HTR-8/SVneo (cell line): Measurements from ENCODE around the gene LAMP1.
"Not testable (repeated sequence)": the region's sequence is repeated elsewhere in the genome, so short reads cannot be mapped to it uniquely, and the experiment has no call there.

ENCODE experiments used
- DNase-seq: peaks from one replicate; pipeline ENCODE4 v3.0.0; 2011; ENCODE audit warnings: low spot score, mixed read lengths; ENCODE audit not compliant: insufficient read length
- FAIRE-seq: peaks from 2 replicates; lab custom pipeline; 2011; peaks lifted over from hg19 to GRCh38; lab: Jason Lieb, UNC

Gene LAMP1

DNA sequence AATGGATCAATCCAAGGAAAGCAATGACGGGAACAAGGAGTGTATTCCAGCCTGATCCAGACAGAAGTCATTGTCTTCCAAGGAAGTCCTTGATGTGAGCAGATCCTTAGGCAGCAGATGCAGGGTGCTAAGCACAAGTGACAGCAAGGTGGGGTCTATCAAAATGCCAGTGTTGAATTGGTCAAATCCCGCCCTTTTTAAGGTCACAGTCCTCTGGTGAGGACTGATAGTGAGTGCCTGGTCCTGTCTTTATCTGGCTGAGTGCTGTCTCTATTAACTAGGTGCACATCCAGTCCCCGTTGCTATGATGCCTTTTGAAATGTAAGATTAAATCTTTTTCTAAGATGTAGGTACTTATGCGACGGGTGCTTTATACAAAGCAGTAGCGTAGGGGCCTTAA lies 1.3 kb upstream of the LAMP1 start:
- DNase-seq (no peak), FAIRE-seq (no peak)

DNA sequence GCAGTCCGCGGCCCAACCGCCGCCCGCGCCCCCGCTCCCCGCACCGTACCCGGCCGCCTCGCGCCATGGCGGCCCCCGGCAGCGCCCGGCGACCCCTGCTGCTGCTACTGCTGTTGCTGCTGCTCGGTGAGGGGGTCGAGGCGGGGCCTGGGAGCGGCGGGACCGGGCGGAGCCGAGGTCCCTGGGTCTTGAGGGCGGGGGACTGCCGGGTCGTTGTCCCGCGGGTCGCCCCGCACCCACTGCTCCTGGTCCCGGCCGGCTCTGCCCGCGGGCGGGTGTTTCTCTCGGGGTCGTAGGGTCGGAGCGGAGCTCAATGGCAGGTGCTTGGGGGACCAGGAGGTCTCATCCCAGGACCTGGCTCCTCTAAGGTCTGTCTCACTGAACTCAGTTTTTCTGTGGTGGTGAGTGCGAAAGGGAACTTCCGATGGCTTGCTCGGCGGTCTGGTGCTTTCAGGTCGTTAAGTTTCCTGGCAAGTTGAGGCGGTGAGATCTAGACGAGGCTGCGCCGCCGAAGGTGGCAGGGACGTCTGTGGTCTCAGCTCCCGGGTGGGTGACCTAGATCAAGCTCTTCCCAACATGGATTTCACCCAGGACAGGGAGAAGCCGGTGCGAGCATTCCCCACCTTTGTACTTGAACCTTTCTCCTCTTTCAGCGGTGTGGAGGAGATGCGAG lies 467 bp downstream of the LAMP1 start:
- FAIRE-seq (no peak), DNase-seq (no peak)

DNA sequence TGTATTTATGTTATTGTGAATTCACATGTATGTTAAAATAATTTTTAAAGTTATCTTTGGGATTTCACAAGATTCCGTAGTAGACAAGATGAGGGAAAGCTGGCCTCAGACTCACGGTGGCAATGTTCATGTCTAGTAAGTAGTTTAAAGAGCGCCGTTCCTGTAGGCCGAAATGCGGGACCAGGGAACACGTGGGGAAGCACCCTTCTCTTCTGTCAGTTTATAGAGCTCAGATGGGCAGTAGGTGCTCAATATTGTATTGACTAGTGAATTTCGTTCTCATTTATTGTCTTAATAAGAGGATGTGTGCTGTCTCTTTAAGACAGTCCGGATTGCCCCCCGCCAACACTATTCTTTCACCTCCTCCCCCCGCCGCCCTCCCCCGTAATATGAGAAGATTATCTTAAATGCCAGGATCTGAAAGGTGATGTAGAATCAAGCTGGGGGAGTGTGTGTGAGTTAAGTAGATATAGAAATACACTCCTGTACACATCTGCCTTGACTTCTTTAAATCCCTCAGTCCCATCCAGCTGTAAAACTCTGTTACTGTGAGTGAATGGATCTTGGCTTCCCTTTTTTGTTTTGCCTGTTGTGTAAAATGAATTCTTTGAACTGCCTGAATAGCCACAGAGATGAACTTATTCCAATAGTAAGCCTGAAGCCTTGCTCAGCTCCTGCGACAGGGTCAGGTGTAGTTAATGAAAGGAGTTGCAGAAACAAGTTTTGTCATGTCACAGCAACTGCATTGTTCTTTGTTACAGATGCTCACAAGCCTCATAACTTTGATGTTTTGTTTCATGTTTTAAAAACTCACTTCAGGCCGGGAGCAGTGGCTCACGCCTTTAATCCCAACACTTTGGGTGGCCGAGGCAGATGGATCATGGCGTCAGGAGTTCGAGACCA lies 1.3 kb downstream of the LAMP1 start:
- no peak for FAIRE-seq
- no peak for DNase-seq

DNA sequence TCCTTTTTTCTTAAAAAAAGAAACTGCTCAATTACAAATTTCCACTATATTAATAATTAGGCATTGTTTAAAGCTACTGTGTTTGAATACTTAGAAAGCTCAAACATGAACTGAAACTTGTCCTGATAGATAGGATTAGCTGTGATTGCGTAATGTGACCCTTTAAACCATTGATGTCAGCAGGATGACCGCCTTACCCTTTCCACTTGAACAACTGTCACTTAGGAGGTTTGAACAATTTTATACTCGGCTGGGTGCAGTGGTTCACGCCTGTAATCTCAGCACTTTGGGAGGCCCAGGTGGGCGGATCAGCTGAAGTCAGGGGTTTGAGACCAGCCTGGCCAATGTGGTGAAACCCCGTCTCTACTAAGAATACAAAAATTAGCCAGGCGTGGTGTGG lies 2.9 kb downstream of the LAMP1 start:
- DNase-seq (no peak), FAIRE-seq (no peak)

DNA sequence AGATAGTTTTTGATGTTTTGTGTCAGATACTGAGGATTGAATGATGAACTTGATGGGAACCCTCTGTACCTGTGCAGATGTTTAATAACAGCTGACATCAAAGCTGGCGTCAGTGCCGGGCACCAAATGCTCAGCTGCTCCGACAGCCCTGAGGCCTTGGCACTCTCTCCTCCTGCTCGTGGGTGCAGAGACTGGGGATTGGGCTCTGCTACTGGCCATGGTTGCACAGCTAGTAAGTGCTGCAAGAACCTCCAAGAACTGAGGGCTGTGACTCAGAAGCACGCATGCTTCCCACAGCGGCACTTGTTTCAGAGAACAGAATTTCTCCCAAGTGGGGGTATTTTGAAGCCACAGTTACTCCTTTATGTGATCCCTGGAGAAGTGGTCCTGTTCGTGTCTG lies 5.9 kb downstream of the LAMP1 start:
- DNase-seq (no peak), FAIRE-seq (no peak)

DNA sequence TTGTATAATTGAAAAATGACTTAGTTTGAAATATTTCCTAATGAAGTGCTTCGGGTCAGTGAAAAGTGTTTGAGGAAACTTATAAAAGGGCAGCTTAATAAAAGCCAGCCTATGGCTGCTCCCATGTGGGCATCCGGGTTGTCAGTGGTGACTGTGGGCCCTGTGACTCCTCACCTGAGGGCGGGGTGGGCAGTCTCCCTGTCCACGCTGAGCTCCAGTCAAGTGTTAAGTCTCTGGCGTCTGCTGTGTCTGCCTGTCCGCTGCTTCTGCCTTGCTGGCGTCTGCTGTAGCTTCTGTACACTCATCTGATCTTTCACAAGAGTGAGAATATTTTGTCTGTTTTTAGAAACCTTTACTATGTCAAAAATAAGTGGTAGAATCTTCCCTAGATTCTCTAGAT lies 7.1 kb downstream of the LAMP1 start:
- DNase-seq (no peak), FAIRE-seq (no peak)

DNA sequence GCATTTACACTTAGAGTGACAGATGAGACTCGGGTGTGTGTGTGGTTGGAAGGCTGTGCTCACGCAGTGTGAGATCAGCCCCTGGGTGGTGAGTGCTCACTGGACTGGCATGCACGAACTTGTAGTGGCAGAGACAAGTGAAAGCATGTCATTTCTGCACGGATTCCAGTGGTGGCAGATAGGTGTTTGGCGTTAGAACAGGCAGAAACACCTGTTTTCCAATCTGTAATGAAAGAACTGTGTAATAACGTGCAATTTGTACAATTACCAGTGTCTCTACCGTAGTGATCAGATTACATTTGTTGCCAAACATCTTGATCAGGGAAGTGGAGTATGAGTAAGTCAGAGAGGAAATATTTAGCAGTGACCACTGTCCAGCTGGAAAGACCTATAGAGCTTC lies 8.2 kb downstream of the LAMP1 start:
- FAIRE-seq = no peak
- no peak for DNase-seq

DNA sequence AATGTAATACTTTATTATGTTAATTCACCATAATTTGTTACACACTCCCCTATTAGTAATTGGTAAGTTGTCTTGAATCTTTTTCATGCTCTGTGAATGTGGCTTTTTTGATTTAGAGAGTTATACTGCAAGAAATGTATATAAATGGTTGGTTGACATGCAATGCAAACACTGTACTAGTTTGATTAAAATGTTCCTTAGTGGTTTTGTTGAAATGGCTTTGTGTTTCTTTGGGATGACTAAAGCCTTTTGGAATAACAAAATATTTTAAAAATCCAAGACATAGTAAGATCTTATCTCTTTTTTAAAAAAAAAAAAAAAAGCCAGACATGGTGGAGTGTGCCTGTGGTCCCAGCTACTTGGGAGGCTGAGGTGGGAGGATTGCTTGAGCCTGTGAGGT lies 10.5 kb downstream of the LAMP1 start:
- no peak for DNase-seq
- no peak for FAIRE-seq

DNA sequence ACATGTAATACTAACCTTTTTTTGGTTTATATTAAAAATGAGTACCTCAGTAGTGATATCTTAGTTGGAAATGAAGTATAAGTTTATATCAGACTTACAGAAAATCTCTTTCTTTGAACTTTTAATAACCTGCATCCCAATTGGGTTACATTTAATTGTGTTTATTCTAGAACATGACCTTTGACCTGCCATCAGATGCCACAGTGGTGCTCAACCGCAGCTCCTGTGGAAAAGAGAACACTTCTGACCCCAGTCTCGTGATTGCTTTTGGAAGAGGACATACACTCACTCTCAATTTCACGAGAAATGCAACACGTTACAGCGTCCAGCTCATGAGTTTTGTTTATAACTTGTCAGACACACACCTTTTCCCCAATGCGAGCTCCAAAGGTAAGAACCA lies 12.4 kb downstream of the LAMP1 start:
- DNase-seq (no peak), FAIRE-seq (no peak)

DNA sequence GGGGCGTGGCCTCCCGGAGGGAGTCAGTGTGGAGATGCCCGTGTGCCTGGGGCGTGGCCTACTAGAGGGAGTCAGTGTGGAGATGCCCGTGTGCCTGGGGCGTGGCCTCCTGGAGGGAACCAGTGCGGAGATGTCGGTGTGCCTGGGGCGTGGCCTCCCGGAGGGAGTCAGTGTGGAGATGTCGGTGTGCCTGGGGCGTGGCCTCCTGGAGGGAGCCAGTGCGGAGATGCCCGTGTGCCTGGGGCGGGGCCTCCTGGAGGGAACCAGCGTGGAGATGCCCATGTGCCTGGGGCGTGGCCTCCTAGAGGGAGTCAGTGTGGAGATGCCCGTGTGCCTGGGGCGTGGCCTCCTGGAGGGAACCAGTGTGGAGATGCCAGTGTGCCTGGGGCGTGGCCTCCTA lies 17.1 kb downstream of the LAMP1 start:
- not testable (repeated sequence) for DNase-seq, FAIRE-seq

DNA sequence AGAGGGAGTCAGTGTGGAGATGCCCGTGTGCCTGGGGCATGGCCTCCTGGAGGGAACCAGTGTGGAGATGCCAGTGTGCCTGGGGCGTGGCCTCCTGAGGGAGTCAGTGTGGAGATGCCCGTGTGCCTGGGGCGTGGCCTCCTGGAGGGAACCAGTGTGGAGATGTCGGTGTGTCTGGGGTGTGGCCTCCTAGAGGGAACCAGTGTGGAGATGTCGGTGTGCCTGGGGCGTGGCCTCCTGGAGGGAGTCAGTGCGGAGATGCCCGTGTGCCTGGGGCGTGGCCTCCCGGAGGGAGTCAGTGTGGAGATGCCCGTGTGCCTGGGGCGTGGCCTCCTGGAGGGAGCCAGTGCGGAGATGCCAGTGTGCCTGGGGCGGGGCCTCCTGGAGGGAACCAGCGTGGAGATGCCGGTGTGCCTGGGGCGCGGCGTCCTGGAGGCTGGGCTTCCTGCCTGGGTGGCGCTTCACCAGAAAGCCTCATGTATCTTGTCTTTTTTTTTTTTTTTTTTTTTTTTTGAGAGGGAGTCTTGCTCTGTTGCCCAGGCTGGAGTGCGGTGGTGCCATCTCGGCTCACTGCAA lies 17.9 kb downstream of the LAMP1 start:
- DNase-seq, FAIRE-seq: not testable (repeated sequence)

DNA sequence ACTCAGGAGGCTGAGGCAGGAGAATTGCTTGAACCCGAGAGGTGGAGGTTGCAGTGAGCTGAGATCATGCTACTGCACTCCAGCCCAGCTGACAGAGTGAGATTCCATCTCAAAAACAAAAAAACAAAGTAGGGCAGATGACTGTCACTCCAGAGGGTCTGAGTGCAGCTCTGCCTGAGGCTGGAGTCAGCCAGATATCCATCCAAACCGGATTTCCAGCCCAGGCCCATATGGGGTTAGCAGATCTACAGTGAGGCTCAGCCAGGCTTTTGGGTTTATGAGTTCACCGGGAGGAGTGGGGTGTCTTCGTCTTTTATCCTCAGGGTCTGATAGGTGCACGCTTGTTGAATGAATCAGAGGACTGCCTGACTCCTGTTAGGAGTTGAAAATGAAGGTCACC lies 19.0 kb downstream of the LAMP1 start:
- DNase-seq (no peak), FAIRE-seq (no peak)

DNA sequence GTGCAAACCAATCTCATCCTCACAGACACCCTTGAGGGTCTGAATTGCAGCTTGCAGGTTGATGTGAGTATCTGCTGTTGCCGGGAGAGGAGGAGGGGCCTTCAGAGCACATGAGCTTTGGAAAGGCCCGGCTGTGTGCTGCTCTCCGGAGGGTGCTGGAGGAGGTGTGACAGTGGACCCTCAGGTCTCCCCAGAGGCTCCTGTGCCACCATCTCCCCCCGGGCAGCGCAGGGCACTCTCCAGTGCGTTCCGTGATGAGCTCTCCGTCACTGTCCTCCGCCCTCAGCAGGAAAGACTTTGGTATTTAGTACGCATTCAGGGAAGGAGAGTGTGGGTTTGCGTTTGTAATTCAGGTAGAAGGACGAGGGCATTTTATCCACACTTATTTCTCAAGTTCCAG lies 20.0 kb downstream of the LAMP1 start:
- FAIRE-seq = no peak
- no peak for DNase-seq

DNA sequence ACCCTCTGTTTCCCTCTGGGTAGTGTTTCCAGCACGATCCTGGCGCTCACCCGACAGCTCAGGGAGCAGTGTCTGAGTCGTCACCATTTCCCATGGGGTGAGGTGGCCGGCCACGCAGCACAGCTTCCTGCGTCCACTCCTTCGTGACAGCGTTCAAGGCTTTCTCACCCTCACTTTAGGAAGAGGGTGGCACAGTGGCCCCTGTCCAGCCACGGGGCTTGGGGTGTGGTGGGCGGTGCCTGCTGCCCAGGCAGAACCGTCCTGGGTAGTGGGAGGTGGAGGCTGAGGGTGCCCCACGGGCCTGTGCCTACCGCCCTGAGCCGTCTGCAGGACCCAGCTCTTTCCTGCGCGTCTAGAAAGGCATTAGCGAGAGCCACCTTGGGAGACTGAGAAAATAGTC lies 21.9 kb downstream of the LAMP1 start:
- FAIRE-seq = no peak
- DNase-seq = no peak

DNA sequence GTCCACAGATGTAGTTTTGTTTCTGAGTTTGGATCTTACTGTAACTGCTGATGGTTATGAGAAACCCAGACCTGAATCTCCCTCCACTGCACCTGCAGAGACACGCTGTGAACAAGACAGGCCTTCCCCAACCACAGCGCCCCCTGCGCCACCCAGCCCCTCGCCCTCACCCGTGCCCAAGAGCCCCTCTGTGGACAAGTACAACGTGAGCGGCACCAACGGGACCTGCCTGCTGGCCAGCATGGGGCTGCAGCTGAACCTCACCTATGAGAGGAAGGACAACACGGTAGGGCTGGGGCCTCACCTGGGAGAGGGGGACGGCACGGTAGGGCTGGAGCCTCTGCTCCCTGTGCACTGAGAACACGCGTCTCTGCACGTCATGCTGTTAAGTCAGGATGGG lies 22.3 kb downstream of the LAMP1 start:
- no peak for DNase-seq
- no peak for FAIRE-seq

DNA sequence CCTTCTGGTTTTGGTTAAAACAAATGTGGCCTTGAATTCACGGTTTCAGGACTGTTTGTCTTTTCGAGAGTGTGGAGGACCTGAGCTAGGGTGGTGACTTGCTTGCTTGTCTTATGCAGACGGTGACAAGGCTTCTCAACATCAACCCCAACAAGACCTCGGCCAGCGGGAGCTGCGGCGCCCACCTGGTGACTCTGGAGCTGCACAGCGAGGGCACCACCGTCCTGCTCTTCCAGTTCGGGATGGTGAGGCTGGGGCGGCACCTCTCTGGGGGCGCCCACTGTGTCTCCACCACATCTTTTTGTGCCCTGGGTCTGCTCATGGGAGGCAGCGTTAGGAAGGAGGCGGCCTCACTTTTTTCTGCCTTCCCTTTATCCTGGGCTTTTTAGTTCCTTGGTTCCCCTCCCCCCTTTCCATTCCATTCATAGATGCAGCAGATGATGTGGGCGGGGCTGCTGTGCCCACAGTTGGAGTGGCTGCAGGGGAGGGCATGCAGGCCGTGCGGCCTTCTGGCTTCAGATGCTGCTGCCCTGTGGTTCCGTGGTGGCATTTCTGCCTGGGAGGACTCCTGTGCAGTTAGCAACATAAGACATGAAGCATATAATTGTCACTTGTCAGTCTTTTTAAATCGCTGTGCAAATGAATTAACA lies 23.3 kb downstream of the LAMP1 start:
- no peak for DNase-seq
- FAIRE-seq = no peak

DNA sequence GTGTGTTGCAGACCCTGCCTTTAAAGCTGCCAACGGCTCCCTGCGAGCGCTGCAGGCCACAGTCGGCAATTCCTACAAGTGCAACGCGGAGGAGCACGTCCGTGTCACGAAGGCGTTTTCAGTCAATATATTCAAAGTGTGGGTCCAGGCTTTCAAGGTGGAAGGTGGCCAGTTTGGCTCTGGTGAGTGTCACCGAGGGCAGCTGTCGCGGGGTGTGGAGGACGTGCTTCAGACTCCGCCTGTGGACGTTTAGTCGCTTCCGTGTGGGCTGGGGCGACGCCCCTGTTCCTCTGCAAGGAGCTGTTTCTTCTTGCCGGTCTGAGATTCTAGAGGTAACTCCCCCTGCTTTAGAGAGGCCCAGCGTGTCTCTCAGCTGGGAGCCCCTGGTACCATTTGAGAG lies 24.5 kb downstream of the LAMP1 start:
- DNase-seq (no peak), FAIRE-seq (no peak)

DNA sequence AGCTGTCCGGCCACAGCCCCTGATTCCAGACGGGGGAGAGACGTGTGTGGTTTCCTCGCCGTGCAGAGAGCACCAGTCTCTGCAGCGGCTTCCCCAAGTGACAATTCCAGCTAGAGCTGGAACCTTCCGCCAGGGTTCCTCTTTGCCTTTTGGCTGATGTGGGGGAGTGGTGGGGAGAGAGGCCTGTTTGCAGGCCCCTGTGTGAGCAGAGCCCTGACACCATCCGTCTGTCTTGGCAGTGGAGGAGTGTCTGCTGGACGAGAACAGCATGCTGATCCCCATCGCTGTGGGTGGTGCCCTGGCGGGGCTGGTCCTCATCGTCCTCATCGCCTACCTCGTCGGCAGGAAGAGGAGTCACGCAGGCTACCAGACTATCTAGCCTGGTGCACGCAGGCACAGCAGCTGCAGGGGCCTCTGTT lies 25.0 kb downstream of the LAMP1 start:
- FAIRE-seq = no peak
- no peak for DNase-seq

DNA sequence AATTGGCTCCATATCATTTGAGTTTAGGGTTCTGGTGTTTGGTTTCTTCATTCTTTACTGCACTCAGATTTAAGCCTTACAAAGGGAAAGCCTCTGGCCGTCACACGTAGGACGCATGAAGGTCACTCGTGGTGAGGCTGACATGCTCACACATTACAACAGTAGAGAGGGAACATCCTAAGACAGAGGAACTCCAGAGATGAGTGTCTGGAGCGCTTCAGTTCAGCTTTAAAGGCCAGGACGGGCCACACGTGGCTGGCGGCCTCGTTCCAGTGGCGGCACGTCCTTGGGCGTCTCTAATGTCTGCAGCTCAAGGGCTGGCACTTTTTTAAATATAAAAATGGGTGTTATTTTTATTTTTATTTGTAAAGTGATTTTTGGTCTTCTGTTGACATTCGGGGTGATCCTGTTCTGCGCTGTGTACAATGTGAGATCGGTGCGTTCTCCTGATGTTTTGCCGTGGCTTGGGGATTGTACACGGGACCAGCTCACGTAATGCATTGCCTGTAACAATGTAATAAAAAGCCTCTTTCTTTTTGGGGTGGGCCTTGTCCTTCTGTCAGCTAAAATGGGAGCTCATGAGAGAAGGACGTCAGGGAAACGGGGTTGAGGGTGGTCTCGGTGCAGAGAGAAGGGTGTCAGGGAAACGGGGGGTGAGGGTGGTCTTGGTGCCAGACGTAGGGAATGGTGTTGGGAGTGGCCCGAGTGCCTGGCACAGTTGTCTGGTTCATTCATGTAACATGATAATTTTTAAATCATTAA lies 26.0 kb downstream of the LAMP1 start:
- FAIRE-seq (no peak), DNase-seq (no peak)

DNA sequence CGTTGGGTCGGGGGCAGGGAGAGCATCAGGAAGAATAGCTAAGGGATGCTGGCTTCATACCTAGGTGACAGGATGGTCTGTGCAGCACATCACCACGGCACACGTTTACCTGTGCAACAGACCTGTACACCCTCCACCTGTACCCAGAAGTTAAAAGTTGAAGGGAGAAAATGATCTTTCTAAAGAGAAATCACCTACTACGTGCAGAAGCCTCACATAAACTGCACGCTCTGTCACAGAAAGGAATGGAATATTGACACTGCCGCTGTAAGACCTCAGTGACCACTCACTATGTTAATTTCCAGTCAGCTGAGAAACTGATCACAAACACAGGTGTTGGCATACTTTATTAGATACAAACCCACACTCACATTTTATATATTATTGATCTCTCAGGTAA lies 26.8 kb downstream of the LAMP1 start:
- FAIRE-seq = no peak

More for the DNA sequence above, 26.8 kb downstream of the LAMP1 start:
- DNase-seq = no peak
